Measurements from ENCODE around the gene ITM2B. TPM values are rescaled to one million over a fixed set of nuclear protein-coding genes. Genes with fewer than 3 reads are reported as not detected.

Gene ITM2B
- total and polyA plus RNA-seq, 5 experiments from 2014 or later = 733 to 1,292 (median 1,063) TPM

DNA sequence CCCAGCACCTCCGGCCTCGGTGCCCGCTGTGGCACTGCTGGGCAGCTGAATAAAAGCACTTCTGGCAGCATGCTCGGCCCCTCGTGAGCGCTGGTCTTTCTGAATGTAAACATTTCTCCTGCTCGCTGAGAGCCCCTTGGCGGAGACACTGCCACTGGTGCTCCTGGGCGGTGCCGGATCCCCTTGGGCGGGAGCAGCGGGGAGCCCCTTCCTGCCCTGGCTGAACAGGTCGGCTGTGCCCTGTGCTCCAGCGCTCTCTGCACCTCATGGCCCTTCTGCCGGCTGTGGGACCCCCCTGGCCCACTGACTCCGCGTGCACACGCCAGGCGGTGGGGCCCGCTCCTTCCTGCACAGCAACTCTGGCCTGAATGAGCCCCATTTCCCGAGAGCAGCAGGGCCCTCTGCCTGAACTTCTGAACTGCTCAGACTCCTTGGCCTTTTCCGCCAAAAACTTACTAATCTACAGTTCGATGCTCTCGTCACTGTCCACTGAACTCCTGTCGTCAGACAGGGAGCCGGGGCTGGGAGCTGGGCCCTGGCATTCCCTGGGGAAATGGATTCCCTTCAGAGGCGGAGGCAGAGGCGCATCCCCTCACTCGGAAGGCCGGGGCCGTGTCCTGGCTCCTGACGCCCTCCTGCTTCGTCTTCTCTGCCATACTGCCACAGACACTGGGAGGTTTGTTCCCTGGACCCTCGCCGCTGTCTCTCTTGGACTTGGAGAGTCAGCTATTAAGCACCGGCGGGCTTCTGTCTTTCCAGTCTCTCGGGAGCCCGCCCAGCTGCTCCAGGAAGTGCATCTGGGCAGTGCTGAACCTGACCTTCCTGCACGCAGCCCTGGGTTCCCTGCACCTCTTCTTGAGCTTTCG lies 84.7 kb downstream of the ITM2B start:
- peak overlapping the region in 5 of 10 donors; percentile 18 to 93 (median 45) for H3K27ac Mint-ChIP-seq
- H3K9me3 Mint-ChIP-seq = peaks cover 0 to 11% (median 7%) of the 10 kb centered on the region in 9 donors
- peaks cover 0 to 22% (median 18%) of the 10 kb centered on the region in 3 donors for H3K36me3 Mint-ChIP-seq
- POLR2A ChIA-PET = interaction anchor here (1.1 kb wide), 1 partner anchor 8 kb away, joined by 3 read pairs; no protein-coding TSS in a partner anchor
- H3K4me1 Mint-ChIP-seq = peaks cover 19 to 46% (median 31%) of the 10 kb centered on the region in 4 donors
- no peak for DNase-seq
- no peaks in the 10 kb centered on the region for H3K27me3 Mint-ChIP-seq
- no peak for ATAC-seq
- peak overlapping the region in 8 of 10 donors; percentile 6 to 91 (median 64) for H3K4me3 Mint-ChIP-seq

DNA sequence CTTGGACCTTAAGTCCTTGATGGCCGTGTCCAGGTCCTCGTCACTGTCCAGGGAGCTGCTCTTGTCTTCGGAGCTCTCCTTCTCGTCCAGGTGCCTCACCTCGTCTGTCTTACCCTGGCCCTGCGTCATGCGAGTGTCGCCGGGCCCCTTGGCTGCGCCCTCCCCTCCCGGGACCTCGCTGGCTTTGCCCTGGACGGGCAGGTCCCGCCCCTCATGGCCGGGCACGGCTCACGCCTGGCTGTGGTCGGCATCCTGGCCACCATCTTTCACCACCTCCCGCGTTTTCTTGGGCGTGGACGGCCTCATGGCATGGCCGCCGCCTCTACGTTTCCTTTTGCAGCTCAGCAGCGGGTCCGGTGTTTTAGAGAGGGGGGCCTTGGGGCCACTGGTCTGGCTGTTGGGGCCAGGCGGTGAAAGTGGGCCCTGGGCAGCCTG lies 85.4 kb downstream of the ITM2B start:
- ATAC-seq (no peak), DNase-seq (peak in 1 of 10 donors; percentile 3)
- POLR2A ChIA-PET = interaction anchor here (0.6 to 1.1 kb wide), 2 partner anchors 9 to 262 kb away, joined by 3 read pairs; no protein-coding TSS in a partner anchor
- peaks cover 0 to 21% (median 15%) of the 10 kb centered on the region in 3 donors for H3K36me3 Mint-ChIP-seq
- H3K4me3 Mint-ChIP-seq = peak overlapping the region; percentile 6 to 91 (median 86)
- no peaks in the 10 kb centered on the region for H3K27me3 Mint-ChIP-seq
- peak overlapping the region in 5 of 10 donors; percentile 18 to 93 (median 69) for H3K27ac Mint-ChIP-seq
- peaks cover 0 to 16% (median 9%) of the 10 kb centered on the region in 9 donors for H3K9me3 Mint-ChIP-seq
- peaks cover 15 to 39% (median 25%) of the 10 kb centered on the region in 4 donors for H3K4me1 Mint-ChIP-seq

DNA sequence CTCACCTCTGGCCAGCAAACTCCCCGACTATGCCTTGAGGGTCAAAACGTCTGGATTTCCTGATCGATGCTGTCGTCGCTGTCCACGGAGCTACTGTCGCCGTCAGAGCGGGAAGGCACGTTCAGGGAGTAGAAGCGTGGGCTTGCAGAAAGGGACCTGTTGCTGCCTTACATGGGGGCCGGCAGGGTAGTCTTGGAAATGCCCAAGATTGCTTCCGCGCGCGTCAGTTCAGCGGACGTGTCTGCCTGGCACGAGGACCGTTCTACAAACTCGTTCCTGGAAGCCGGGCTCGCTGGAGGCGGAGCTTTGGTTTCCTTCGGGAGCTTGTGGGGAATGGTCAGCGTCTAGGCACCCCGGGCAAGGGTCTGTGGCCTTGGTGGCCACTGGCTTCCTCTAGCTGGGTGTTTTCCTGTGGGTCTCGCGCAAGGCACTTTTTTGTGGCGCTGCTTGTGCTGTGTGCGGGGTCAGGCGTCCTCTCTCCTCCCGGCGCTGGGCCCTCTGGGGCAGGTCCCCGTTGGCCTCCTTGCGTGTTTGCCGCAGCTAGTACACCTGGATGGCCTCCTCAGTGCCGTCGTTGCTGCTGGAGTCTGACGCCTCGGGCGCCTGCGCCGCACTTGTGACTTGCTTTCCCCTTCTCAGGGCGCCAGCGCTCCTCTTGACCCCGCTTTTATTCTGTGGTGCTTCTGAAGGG lies 86.0 kb downstream of the ITM2B start:
- peak; percentile 35 to 42 for ATAC-seq
- peaks cover 0 to 17% (median 9%) of the 10 kb centered on the region in 9 donors for H3K9me3 Mint-ChIP-seq
- peaks cover 0 to 21% (median 15%) of the 10 kb centered on the region in 3 donors for H3K36me3 Mint-ChIP-seq
- peak overlapping the region; percentile 73 to 91 (median 86) for H3K4me3 Mint-ChIP-seq
- POLR2A ChIA-PET = interaction anchor here (0.6 to 0.8 kb wide), 2 partner anchors 12 to 261 kb away, joined by 3 read pairs; no protein-coding TSS in a partner anchor
- peaks cover 15 to 39% (median 25%) of the 10 kb centered on the region in 4 donors for H3K4me1 Mint-ChIP-seq
- peak overlapping the region in 9 of 10 donors; percentile 7 to 90 (median 56) for H3K27ac Mint-ChIP-seq
- peak in 4 of 10 donors; percentile 9 to 63 (median 20) for DNase-seq
- no peaks in the 10 kb centered on the region for H3K27me3 Mint-ChIP-seq

Other genes with a start within 250 kb of the ITM2B start
- gene SUCLA2, start 231.9 kb upstream of the ITM2B start, total RNA-seq = 10 to 100 TPM; 28.6 to 33.4 TPM
- 10 to 100 TPM; 14.5 to 32.4 (median 31.8) TPM for gene SUCLA2, start 231.9 kb upstream of the ITM2B start, polyA plus RNA-seq
- gene NUDT15, start 195.5 kb upstream of the ITM2B start, total RNA-seq = 1 to 10 TPM; 4.9 to 5.6 TPM
- 1 to 10 TPM; 7.0 to 8.5 (median 7.3) TPM for gene NUDT15, start 195.5 kb upstream of the ITM2B start, polyA plus RNA-seq
- gene MED4, start 138.1 kb upstream of the ITM2B start, total RNA-seq = 10 to 100 TPM; 47.1 to 55.6 TPM
- gene MED4, start 138.1 kb upstream of the ITM2B start, polyA plus RNA-seq = 10 to 100 TPM; 88.9 to 91.9 (median 90.1) TPM
- 10 to 100 TPM; 27.3 to 32.6 TPM for gene RB1, start 70.5 kb downstream of the ITM2B start, total RNA-seq
- gene RB1, start 70.5 kb downstream of the ITM2B start, polyA plus RNA-seq = 10 to 100 TPM; 11.9 to 18.0 (median 12.5) TPM
- gene LPAR6, start 179.9 kb downstream of the ITM2B start, total RNA-seq = 10 to 100 TPM; 14.0 to 14.7 TPM
- gene LPAR6, start 179.9 kb downstream of the ITM2B start, polyA plus RNA-seq = 10 to 100 TPM in 1 of 3 donors, 1 to 10 TPM in 2; 7.3 to 10.4 (median 9.0) TPM